H9 (cell line): ENCODE data around the gene MED13L. TPM values are rescaled to one million over a fixed set of nuclear protein-coding genes. Genes with fewer than 3 reads are reported as not detected.

Experiments
- DNase-seq: peaks from one replicate; pipeline ENCODE4 v3.0.0-alpha.2; 2017
- H2AFZ ChIP-seq: one replicate; pipeline ENCODE4 v1.6.1; 2013; ENCODE audit warnings: mild to moderate bottlenecking, low read length, control low read depth, moderate library complexity
- H2AK5ac ChIP-seq: 2 replicates; pipeline ENCODE4 v1.6.1; 2013; ENCODE audit warnings: low read length, control low read depth, mixed read lengths; ENCODE audit not compliant: insufficient read length
- H2BK120ac ChIP-seq: one replicate; pipeline ENCODE4 v1.6.1; 2013; ENCODE audit warnings: low read depth, mild to moderate bottlenecking, low read length, control low read depth, inconsistent platforms; ENCODE audit not compliant: poor library complexity, severe bottlenecking
- H2BK12ac ChIP-seq: 2 replicates; pipeline ENCODE4 v1.6.1; 2013; ENCODE audit warnings: low read length, control low read depth, mixed read lengths, low read depth; ENCODE audit not compliant: insufficient read length
- H2BK15ac ChIP-seq: 2 replicates; pipeline ENCODE4 v1.6.1; 2013; ENCODE audit warnings: low read depth, low read length, control low read depth
- H2BK20ac ChIP-seq: one replicate; pipeline ENCODE4 v1.6.1; 2013; ENCODE audit warnings: low read depth, mild to moderate bottlenecking, low read length, control low read depth, inconsistent platforms; ENCODE audit not compliant: poor library complexity, severe bottlenecking
- H2BK5ac ChIP-seq: 2 replicates; pipeline ENCODE4 v1.6.1; 2013; ENCODE audit warnings: low read length, control low read depth, mixed read lengths; ENCODE audit not compliant: insufficient read length
- H3K14ac ChIP-seq: 2 replicates; pipeline ENCODE4 v1.6.1; 2013; ENCODE audit warnings: low read length, control low read depth; ENCODE audit not compliant: insufficient read depth
- H3K18ac ChIP-seq: 2 replicates; pipeline ENCODE4 v1.6.1; 2013; ENCODE audit warnings: low read depth, mild to moderate bottlenecking, mixed read lengths, low read length, control low read depth; ENCODE audit not compliant: insufficient read length
- H3K23ac ChIP-seq: 2 replicates; pipeline ENCODE4 v1.6.1; 2013; ENCODE audit warnings: low read length, control low read depth, mixed read lengths, low read depth; ENCODE audit not compliant: insufficient read length
- H3K23me2 ChIP-seq: 2 replicates; pipeline ENCODE4 v1.6.1; 2013; ENCODE audit warnings: low read depth, mild to moderate bottlenecking, mixed read lengths, low read length, control low read depth; ENCODE audit not compliant: insufficient read length, poor library complexity, severe bottlenecking
- H3K27ac ChIP-seq: 2 replicates; pipeline ENCODE4 v1.5.1; 2013; ENCODE audit warnings: low read length, control low read depth, mixed read lengths, low read depth; ENCODE audit not compliant: insufficient read length
- H3K27me3 ChIP-seq: 2 replicates; pipeline ENCODE4 v1.6.1; 2013; ENCODE audit warnings: low read length, control low read depth, inconsistent platforms; ENCODE audit not compliant: insufficient read depth
- H3K4ac ChIP-seq: 2 replicates; pipeline ENCODE4 v1.6.1; 2013; ENCODE audit warnings: low read depth, mild to moderate bottlenecking, control low read depth, inconsistent platforms, low read length, moderate library complexity
- H3K4me1 ChIP-seq: 2 replicates; pipeline ENCODE4 v1.6.1; 2013; ENCODE audit warnings: low read length, control low read depth, inconsistent platforms; ENCODE audit not compliant: insufficient read depth
- H3K4me2 ChIP-seq: 2 replicates; pipeline ENCODE4 v1.6.1; 2013; ENCODE audit warnings: low read length, control low read depth, mixed read lengths; ENCODE audit not compliant: insufficient read length, insufficient read depth
- H3K56ac ChIP-seq: 2 replicates; pipeline ENCODE4 v1.6.1; 2013; ENCODE audit warnings: low read depth, mild to moderate bottlenecking, mixed read lengths, low read length, control low read depth; ENCODE audit not compliant: insufficient read length
- H3K79me1 ChIP-seq: 2 replicates; pipeline ENCODE4 v1.6.1; 2013; ENCODE audit warnings: low read depth, mild to moderate bottlenecking, moderate library complexity, low read length, control low read depth, inconsistent platforms; ENCODE audit not compliant: insufficient read depth, poor library complexity, severe bottlenecking
- H3K79me2 ChIP-seq: 2 replicates; pipeline ENCODE4 v1.6.1; 2013; ENCODE audit warnings: low read length, control low read depth, inconsistent platforms; ENCODE audit not compliant: insufficient read depth
- H3K9ac ChIP-seq: 2 replicates; pipeline ENCODE4 v1.6.1; 2013; ENCODE audit warnings: low read length, control low read depth, mixed read lengths; ENCODE audit not compliant: insufficient read length; ENCODE audit errors: extremely low read depth
- H3K9me3 ChIP-seq: one replicate; pipeline ENCODE4 v1.6.1; 2013; ENCODE audit warnings: low read depth, low read length, inconsistent platforms; ENCODE audit not compliant: control insufficient read depth
- H3T11ph ChIP-seq: one replicate; pipeline ENCODE4 v1.6.1; 2013; ENCODE audit warnings: mild to moderate bottlenecking, low read length, control low read depth, inconsistent platforms
- H4K20me1 ChIP-seq: one replicate; pipeline ENCODE4 v1.6.1; 2013; ENCODE audit not compliant: control insufficient read depth, insufficient read length, insufficient read depth
- H4K5ac ChIP-seq: 2 replicates; pipeline ENCODE4 v1.6.1; 2013; ENCODE audit warnings: low read depth, mild to moderate bottlenecking, mixed read lengths, low read length, control low read depth; ENCODE audit not compliant: insufficient read length
- H4K8ac ChIP-seq: replicated peaks from 2 replicates; pipeline ENCODE4 v1.6.1; 2013; ENCODE audit warnings: low read length, control low read depth, mixed read lengths, low read depth; ENCODE audit not compliant: insufficient read length
- H4K91ac ChIP-seq: 2 replicates; pipeline ENCODE4 v1.6.1; 2013; ENCODE audit warnings: low read depth, mild to moderate bottlenecking, moderate library complexity, mixed read lengths, low read length, control low read depth; ENCODE audit not compliant: insufficient read length
- H3K27ac Mint-ChIP-seq, 3 experiments: 2 replicates in 2 of 3; 3 replicates in 1 of 3; pipeline ENCODE4 v1.8.0; 2020 to 2021; ENCODE audit warnings: mixed read lengths in 3 of 3, mild to moderate bottlenecking in 1 of 3, moderate library complexity in 1 of 3
- H3K27me3 Mint-ChIP-seq: 2 replicates; pipeline ENCODE4 v1.8.0; 2021; ENCODE audit warnings: low read depth, mild to moderate bottlenecking, moderate library complexity, mixed read lengths
- H3K36me3 Mint-ChIP-seq, 3 experiments: 2 replicates in 2 of 3; 3 replicates in 1 of 3; pipeline ENCODE4 v1.8.0; 2020 to 2021; ENCODE audit warnings: low read depth in 3 of 3, mixed read lengths in 3 of 3; ENCODE audit not compliant: insufficient read depth in 1 of 3
- H3K4me1 Mint-ChIP-seq, 2 experiments: 2 replicates each; pipeline ENCODE4 v1.8.0; 2020; ENCODE audit warnings: mixed read lengths in 2 of 2
- H3K4me3 Mint-ChIP-seq, 2 experiments: 2 replicates in 1 of 2; 3 replicates in 1 of 2; pipeline ENCODE4 v1.8.0; 2020 to 2021; ENCODE audit warnings: mild to moderate bottlenecking in 2 of 2, mixed read lengths in 2 of 2, moderate library complexity in 1 of 2
- H3K9me3 Mint-ChIP-seq, 2 experiments: 2 replicates in 1 of 2; 3 replicates in 1 of 2; pipeline ENCODE4 v1.8.0; 2020; ENCODE audit warnings: mild to moderate bottlenecking in 2 of 2, mixed read lengths in 2 of 2, moderate library complexity in 1 of 2
- WGBS: extraction: QIAGEN DNeasy Blood & Tissue Kit; methylation state at CpG from one replicate; pipeline ENCODE4 v1.1.7; 2013; ENCODE audit warnings: missing lambda C conversion rate, low lambda C conversion rate, mixed read lengths; ENCODE audit not compliant: insufficient read length; ENCODE audit errors: extremely low coverage; 5-methylcytosine and 5-hydroxymethylcytosine counted together
- total RNA-seq: library from RNA; stranded (reverse); gene quantifications from 2 replicates; pipeline ENCODE4 v1.2.1, GENCODE V29; 2021
- TF ChIP-seq, protein P1 (sequence below): fragments of 200-600 bp; sonication (generic); conservative IDR thresholded peaks from 3 replicates; pipeline ENCODE4 v1.8.0; 2021; ENCODE audit warnings: antibody characterized with exemption, mild to moderate bottlenecking

MED13L gene
- total RNA-seq, 1 experiment from 2014 or later, result 52.4 TPM

DNA sequence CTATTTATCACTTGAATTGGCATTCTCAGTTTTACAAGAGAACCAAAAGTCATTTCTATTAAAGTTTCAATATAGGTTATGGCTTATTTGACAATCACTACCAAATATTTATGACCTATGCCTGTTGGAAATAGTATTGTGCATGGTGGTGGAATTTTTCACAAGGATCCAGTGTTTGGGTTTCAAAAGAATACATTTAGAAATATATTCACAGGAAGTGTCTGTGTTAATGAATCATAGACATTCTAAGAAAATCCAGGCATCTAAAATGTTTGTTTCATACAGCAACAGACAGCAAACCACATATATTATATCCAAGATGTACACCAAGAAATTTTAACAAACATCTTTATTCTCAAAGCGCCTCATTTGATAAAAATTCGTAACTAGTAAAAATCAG lies 92.7 kb downstream of the MED13L start:
- no peak overlapping the region for H3K4ac ChIP-seq
- no peak overlapping the region for H2AK5ac ChIP-seq
- H3K79me1 ChIP-seq, result no peaks in the 10 kb centered on the region
- TF ChIP-seq, protein P1, sequence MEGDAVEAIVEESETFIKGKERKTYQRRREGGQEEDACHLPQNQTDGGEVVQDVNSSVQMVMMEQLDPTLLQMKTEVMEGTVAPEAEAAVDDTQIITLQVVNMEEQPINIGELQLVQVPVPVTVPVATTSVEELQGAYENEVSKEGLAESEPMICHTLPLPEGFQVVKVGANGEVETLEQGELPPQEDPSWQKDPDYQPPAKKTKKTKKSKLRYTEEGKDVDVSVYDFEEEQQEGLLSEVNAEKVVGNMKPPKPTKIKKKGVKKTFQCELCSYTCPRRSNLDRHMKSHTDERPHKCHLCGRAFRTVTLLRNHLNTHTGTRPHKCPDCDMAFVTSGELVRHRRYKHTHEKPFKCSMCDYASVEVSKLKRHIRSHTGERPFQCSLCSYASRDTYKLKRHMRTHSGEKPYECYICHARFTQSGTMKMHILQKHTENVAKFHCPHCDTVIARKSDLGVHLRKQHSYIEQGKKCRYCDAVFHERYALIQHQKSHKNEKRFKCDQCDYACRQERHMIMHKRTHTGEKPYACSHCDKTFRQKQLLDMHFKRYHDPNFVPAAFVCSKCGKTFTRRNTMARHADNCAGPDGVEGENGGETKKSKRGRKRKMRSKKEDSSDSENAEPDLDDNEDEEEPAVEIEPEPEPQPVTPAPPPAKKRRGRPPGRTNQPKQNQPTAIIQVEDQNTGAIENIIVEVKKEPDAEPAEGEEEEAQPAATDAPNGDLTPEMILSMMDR, result no peak
- H4K5ac ChIP-seq, result no peak overlapping the region
- H4K91ac ChIP-seq, result no peak overlapping the region
- no peak overlapping the region for H2AFZ ChIP-seq
- H2BK12ac ChIP-seq, result no peak overlapping the region
- H4K20me1 ChIP-seq, result no peaks in the 10 kb centered on the region
- H3K9me3 ChIP-seq, result no peaks in the 10 kb centered on the region
- Mint-ChIP-seq H3K27me3 (no peaks in the 10 kb centered on the region), H3K9me3 (no peaks in the 10 kb centered on the region), H3K4me3 (no peak overlapping the region), H3K27ac (no peak overlapping the region), H3K4me1 (peaks cover 27 to 39% of the 10 kb centered on the region in 2 experiments), H3K36me3 (no peaks in the 10 kb centered on the region)
- no peak overlapping the region for H3K23ac ChIP-seq
- H3K14ac ChIP-seq, result no peak overlapping the region
- no peak overlapping the region for H3K4me2 ChIP-seq
- no peak overlapping the region for H4K8ac ChIP-seq
- H2BK20ac ChIP-seq, result no peak overlapping the region
- H3K9ac ChIP-seq, result no peak overlapping the region
- no CpG with 5 or more reads among the region's 2 CpGs for WGBS
- no peak overlapping the region for H2BK5ac ChIP-seq
- H3K27me3 ChIP-seq, result no peaks in the 10 kb centered on the region
- no peak overlapping the region for H3T11ph ChIP-seq
- H3K79me2 ChIP-seq, result peaks cover 2% of the 10 kb centered on the region; the same call in 1 of the 2 replicates
- no peaks in the 10 kb centered on the region for H3K4me1 ChIP-seq
- H3K27ac ChIP-seq, result no peak overlapping the region
- H3K56ac ChIP-seq, result no peak overlapping the region
- H3K18ac ChIP-seq, result no peak overlapping the region
- no peak overlapping the region for H2BK120ac ChIP-seq
- no peaks in the 10 kb centered on the region for H3K23me2 ChIP-seq
- no peak overlapping the region for H2BK15ac ChIP-seq
- DNase-seq, result no peak
